Fibroblast of the aortic adventitia (primary cell): ENCODE data around the gene CREBRF. TPM values are rescaled to one million over a fixed set of nuclear protein-coding genes. Genes with fewer than 3 reads are reported as not detected.

Source experiments
- DNase-seq: peaks from one replicate; pipeline ENCODE4 v3.0.0-alpha.2; 2010; ENCODE audit warnings: low read depth
- H3K4me3 ChIP-seq: 2 replicates; pipeline ENCODE4 v1.5.1; 2011; ENCODE audit warnings: low read depth, mild to moderate bottlenecking, control low read depth, low read length, moderate library complexity
- total RNA-seq: library from RNA; depleted of rRNA; stranded (reverse); fragments of >200 nt; gene quantifications from 2 replicates; pipeline ENCODE4 v1.2.3, GENCODE V29; 2012; ENCODE audit warnings: low replicate concordance
- TF ChIP-seq, protein P1 (sequence below): IDR thresholded peaks from 2 replicates; pipeline ENCODE4 v1.5.1; 2011; ENCODE audit warnings: mild to moderate bottlenecking, low read length, control low read depth, inconsistent platforms; ENCODE audit not compliant: insufficient read depth

CREBRF gene
- total RNA-seq, 1 donor: 29.7 TPM

DNA sequence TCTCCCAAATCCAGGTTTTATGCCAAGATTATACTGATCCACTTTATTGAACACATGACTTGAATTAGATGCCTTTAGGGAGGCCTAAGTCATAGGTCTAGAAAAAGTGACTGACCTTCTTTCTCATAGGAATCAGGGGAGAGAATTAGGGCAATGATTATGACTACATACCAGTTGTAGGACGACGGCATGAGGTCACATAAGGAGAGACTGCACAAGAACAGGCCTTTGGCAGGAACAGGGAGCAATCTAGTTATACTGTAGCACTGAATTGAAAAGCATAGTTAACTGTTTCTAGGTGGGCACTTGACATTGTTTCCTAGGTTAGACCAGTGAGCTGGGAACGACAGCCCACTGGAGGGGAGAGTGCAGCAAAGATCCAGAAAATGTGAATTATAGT, 22.7 kb downstream of the CREBRF start:
- DNase-seq: no peak
- TF ChIP-seq, protein P1, sequence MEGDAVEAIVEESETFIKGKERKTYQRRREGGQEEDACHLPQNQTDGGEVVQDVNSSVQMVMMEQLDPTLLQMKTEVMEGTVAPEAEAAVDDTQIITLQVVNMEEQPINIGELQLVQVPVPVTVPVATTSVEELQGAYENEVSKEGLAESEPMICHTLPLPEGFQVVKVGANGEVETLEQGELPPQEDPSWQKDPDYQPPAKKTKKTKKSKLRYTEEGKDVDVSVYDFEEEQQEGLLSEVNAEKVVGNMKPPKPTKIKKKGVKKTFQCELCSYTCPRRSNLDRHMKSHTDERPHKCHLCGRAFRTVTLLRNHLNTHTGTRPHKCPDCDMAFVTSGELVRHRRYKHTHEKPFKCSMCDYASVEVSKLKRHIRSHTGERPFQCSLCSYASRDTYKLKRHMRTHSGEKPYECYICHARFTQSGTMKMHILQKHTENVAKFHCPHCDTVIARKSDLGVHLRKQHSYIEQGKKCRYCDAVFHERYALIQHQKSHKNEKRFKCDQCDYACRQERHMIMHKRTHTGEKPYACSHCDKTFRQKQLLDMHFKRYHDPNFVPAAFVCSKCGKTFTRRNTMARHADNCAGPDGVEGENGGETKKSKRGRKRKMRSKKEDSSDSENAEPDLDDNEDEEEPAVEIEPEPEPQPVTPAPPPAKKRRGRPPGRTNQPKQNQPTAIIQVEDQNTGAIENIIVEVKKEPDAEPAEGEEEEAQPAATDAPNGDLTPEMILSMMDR: no peak
- H3K4me3 ChIP-seq: no peak overlapping the region

DNA sequence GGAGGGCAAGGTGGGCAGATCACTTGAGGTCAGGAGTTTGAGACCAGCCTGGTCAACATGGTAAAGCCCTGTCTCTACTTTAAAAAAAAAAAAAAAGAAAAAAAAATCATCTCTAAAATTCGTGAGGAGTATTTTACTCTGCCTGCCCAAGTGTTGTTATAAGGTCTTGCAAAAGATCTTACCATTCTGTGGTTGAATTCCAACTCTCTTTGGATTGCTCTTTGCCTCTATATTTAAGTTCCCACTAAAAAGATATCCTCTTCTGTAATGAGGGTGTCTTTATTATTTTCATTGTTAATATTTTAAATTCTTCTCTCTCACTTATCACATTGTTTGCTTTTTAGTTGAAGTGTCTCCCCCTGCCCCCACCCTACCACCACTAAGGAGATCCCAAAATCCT, 33.4 kb downstream of the CREBRF start:
- no peak overlapping the region for H3K4me3 ChIP-seq
- peak; percentile 19 for DNase-seq
- TF ChIP-seq, protein P1: no peak

DNA sequence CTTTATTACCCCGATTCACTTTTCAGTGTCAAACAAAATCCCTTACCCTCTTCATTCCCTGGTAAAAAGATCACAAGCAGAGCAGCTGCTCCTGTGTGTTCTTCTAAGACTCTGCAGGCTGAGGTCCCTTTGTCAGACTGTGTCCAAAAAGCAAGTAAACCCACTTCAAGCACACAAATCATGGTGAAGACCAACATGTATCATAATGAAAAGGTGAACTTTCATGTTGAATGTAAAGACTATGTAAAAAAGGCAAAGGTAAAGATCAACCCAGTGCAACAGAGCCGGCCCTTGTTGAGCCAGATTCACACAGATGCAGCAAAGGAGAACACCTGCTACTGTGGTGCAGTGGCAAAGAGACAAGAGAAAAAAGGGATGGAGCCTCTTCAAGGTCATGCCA, 34.5 kb downstream of the CREBRF start:
- DNase-seq: no peak
- no peak overlapping the region for H3K4me3 ChIP-seq
- TF ChIP-seq, protein P1: no peak

DNA sequence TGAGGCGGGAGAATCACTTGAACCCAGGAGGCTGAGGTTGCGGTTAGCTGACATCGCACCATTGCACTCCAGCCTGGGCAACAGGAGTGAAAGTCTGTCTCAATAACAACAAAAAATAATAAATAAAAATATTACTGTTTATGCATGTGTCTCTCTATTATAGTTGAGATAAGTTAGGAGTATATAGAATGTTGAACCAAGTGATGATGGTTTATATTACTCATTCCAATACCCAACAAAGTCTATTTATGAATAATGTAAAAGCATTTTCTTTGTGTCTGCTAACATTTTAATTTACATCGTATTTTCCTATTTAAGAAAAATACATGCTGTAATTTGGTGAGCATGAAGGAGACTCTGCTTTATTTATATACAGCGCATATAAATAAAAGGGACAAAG, 35.8 kb downstream of the CREBRF start:
- no peak for DNase-seq

DNA sequence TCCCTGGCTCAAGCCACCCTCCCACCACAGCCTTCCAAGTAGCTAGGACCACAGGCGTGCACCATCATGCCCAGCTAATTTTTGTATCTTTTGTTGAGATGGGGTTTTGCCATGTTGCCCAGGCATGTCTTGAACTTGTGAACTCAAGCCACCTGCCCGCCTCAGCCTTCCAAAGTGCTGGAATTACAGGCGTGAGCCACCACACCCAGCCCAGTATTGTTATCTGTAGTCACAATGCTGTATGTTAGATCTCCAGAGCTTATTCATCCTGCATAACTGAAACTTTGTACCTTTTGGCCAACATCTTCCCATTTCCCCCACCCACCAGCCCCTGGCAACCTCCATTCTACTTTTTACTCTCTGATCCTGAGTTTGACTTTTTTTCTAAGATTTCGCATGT, 37.5 kb downstream of the CREBRF start:
- no peak overlapping the region for H3K4me3 ChIP-seq
- TF ChIP-seq, protein P1: no peak
- DNase-seq: no peak

More for the DNA sequence above, 35.8 kb downstream of the CREBRF start:
- TF ChIP-seq, protein P1: no peak
- no peak overlapping the region for H3K4me3 ChIP-seq

DNA sequence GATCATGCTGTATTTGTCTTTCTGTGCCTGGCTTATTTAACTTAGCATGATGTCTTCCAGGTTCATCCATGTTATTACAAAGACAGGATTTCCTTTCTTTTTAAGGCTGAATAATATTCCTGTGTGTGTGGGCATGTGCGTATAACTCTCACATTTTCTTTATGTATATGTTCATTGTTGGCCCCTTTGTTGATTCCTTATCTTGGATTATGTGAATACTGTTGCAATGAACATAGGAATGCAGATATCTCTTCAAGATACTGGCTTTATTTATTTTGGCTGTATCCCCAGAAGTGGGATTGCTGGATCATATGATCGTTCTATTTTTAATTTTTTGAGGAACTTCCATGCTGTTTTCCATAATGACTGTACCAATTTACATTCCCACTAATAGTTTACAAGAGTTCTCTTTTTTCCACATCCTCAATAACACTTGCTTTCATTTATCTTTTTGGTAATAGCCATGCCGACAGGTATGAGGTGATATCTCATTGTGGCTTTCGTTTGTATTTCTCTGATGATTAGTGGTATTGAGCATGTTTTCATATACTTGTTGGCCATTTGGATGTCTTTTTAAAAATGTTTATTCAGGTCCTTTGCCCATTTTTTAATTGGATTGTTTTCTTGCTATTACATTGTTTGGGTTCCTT, 38.0 kb downstream of the CREBRF start:
- no peak overlapping the region for H3K4me3 ChIP-seq
- peak; percentile 98 for DNase-seq
- TF ChIP-seq, protein P1: no peak

DNA sequence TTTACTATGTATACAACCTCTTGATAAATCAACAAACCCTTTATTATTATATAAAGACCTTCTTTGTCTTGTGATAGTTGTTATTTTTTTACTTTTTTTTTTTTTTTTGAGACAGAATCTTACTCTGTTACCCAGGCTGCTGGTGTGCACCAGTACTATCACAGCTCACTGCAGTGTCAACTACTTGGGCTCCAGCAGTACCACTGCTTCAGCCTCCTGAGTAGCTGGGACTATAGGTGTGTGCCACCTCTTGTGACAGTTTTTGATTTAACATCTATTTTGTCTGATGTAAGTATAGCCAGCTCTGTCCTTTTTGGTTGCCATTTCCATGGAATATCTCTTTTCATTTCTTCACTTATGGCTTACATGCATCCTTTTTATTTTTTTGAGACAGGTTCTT, 42.6 kb downstream of the CREBRF start:
- TF ChIP-seq, protein P1: no peak
- no peak for DNase-seq
- no peak overlapping the region for H3K4me3 ChIP-seq
